ENCODE data around the gene MIA2. TPM values are rescaled to one million over a fixed set of nuclear protein-coding genes. Genes with fewer than 3 reads are reported as not detected.

The MIA2 gene
- total and polyA plus RNA-seq, 3 donors from 2014 or later, result 25.2 to 40.8 (median 32.3) TPM

DNA sequence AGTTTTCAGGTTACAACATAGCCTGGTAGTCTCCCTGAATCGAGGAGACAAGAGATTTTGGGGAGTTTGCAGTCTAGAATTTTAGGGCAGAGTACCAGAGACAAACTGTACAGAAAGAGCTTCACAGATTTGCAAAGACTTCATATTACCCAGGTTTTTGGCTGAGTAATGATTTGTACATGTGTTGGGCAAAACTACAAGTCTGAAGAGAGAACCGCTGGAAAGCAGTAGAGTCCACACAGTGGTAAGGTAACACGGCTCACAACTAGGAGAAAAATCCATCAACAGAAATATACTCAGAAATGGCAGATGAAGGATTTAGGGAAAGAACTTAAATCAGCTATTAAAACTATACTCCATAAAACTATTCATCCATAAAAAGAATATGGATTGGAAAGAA, 172.8 kb downstream of the MIA2 start:
- intact Hi-C loops (cut with DNase I; ENCODE audit: low total_unique reads), result no loop called here
- H3K27me3 ChIP-seq, result no peaks in the 10 kb centered on the region
- WGBS, 2 donors, result 28 to 57% methylated on average over 3 of the region's 3 CpGs
- H3K27ac ChIP-seq, result no peak overlapping the region
- no peaks in the 10 kb centered on the region for H3K36me3 ChIP-seq (ENCODE audit: low read depth, missing control alignments)
- TF ChIP-seq POLR2A (IDR thresholded peaks at IDR 0.05), result no peak
- TF ChIP-seq, protein P1, sequence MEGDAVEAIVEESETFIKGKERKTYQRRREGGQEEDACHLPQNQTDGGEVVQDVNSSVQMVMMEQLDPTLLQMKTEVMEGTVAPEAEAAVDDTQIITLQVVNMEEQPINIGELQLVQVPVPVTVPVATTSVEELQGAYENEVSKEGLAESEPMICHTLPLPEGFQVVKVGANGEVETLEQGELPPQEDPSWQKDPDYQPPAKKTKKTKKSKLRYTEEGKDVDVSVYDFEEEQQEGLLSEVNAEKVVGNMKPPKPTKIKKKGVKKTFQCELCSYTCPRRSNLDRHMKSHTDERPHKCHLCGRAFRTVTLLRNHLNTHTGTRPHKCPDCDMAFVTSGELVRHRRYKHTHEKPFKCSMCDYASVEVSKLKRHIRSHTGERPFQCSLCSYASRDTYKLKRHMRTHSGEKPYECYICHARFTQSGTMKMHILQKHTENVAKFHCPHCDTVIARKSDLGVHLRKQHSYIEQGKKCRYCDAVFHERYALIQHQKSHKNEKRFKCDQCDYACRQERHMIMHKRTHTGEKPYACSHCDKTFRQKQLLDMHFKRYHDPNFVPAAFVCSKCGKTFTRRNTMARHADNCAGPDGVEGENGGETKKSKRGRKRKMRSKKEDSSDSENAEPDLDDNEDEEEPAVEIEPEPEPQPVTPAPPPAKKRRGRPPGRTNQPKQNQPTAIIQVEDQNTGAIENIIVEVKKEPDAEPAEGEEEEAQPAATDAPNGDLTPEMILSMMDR (IDR thresholded peaks at IDR 0.05), result no peak
- DNase-seq, result no peak
- H3K4me3 ChIP-seq, result no peak overlapping the region
- H3K9me3 ChIP-seq, result no peaks in the 10 kb centered on the region
- H3K4me1 ChIP-seq, result no peaks in the 10 kb centered on the region

DNA sequence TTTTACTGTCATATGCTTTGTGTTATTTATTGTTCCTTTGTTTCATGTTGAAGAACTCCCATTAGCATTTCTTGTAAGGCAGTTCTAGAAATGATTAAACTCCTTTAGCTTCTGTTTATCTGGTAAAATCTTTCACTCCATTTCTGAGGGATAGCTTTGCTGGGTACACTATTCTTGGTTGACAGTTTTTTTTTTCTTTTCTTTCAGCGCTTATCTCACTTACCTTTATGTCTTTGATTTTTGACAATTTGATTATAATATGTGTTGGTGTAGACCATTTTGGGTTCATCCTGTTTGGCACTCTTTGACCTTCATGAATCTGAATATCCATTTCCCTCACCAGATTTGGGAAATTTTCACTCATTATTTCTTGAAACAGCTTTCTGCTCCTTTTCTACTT, 182.4 kb downstream of the MIA2 start:
- no peaks in the 10 kb centered on the region for H3K9me3 ChIP-seq
- H3K4me1 ChIP-seq, result no peaks in the 10 kb centered on the region
- H3K4me3 ChIP-seq, result no peak overlapping the region
- DNase-seq, result no peak
- 100% methylated on average over 1 of the region's 1 CpG for WGBS, 2 donors
- no peaks in the 10 kb centered on the region for H3K36me3 ChIP-seq (ENCODE audit: low read depth, missing control alignments)
- intact Hi-C loops (cut with DNase I; ENCODE audit: low total_unique reads), result no loop called here
- H3K27ac ChIP-seq, result no peak overlapping the region
- no peaks in the 10 kb centered on the region for H3K27me3 ChIP-seq
- TF ChIP-seq, protein P1 (IDR thresholded peaks at IDR 0.05), result no peak
- TF ChIP-seq POLR2A (IDR thresholded peaks at IDR 0.05), result no peak

DNA sequence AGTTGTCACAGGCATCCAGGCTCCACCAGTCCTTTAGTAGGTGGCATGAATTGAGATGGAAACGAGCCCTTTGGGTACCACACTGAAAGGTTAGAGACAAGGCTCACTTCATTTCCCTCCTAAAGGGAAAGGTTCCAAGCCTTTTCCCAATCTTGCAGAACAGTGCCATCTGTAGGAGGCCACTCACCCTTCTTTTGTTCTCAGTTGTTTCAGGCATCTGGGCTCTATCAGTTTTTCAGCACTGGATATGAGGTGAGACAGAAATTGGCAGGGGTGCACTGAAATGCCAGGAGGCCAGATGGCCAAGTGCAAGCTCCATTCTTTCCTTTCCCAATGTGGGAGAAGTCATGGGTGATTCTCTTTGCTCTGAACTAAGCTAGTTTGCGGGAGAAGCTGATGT, 183.3 kb downstream of the MIA2 start:
- Histone ChIP-seq H3K36me3 (ENCODE audit: low read depth, missing control alignments) (no peaks in the 10 kb centered on the region), H3K27me3 (no peaks in the 10 kb centered on the region), H3K4me3 (no peak overlapping the region), H3K27ac (no peak overlapping the region), H3K9me3 (no peaks in the 10 kb centered on the region), H3K4me1 (no peaks in the 10 kb centered on the region)
- 98 to 100% methylated on average over 2 of the region's 2 CpGs for WGBS, 2 donors
- intact Hi-C loops (cut with DNase I; ENCODE audit: low total_unique reads), result no loop called here
- DNase-seq, result no peak
- TF ChIP-seq POLR2A (IDR thresholded peaks at IDR 0.05), result no peak
- TF ChIP-seq, protein P1 (IDR thresholded peaks at IDR 0.05), result no peak

GRCh38 chr14:39419272-39419671, 185.6 kb downstream of the MIA2 start:
- H3K36me3 ChIP-seq (ENCODE audit: low read depth, missing control alignments), result no peaks in the 10 kb centered on the region
- WGBS, 2 donors, result 92% methylated on average over 1 of the region's 1 CpG
- H3K9me3 ChIP-seq, result no peaks in the 10 kb centered on the region
- H3K27ac ChIP-seq, result no peak overlapping the region
- intact Hi-C loops (cut with DNase I; ENCODE audit: low total_unique reads), result no loop called here
- H3K27me3 ChIP-seq, result no peaks in the 10 kb centered on the region
- H3K4me1 ChIP-seq, result no peaks in the 10 kb centered on the region
- H3K4me3 ChIP-seq, result no peak overlapping the region
- TF ChIP-seq, protein P1 (IDR thresholded peaks at IDR 0.05), result no peak
- no peak for TF ChIP-seq POLR2A (IDR thresholded peaks at IDR 0.05)
- DNase-seq, result no peak

- Histone ChIP-seq H3K36me3 (ENCODE audit: low read depth, missing control alignments) (no peaks in the 10 kb centered on the region), H3K27me3 (no peaks in the 10 kb centered on the region), H3K9me3 (no peaks in the 10 kb centered on the region), H3K27ac (no peak overlapping the region), H3K4me1 (no peaks in the 10 kb centered on the region), H3K4me3 (no peak overlapping the region)
- intact Hi-C loops (cut with DNase I; ENCODE audit: low total_unique reads), result no loop called here
- no peak for DNase-seq
- TF ChIP-seq, protein P1 (IDR thresholded peaks at IDR 0.05), result no peak
- TF ChIP-seq POLR2A (IDR thresholded peaks at IDR 0.05), result no peak
Measured at GRCh38 chr14:39422243-39422642, 188.5 kb downstream of the MIA2 start.
